Hippocampal formation (tissue), 2 donors: Measurements from ENCODE around the gene PREP.

ENCODE experiments used
- DNase-seq, 2 donors: peaks; one replicate each; lab custom pipeline; 2025; lab: John Stamatoyannopoulos, UW

Gene PREP

GRCh38 chr6:105308840-105309239, 94.0 kb downstream of the PREP start:
- no peak for DNase-seq

GRCh38 chr6:105305521-105305920, 97.4 kb downstream of the PREP start:
- no peak for DNase-seq

- DNase-seq: no peak
Observed at GRCh38 chr6:105304825-105305224, 98.1 kb downstream of the PREP start.

- no peak for DNase-seq
Observed at GRCh38 chr6:105304366-105304765, 98.5 kb downstream of the PREP start.

GRCh38 chr6:105302617-105303128, 100.2 kb downstream of the PREP start:
- no peak for DNase-seq

GRCh38 chr6:105301756-105302616, 100.9 kb downstream of the PREP start:
- no peak for DNase-seq

GRCh38 chr6:105301072-105301503, 101.8 kb downstream of the PREP start:
- no peak for DNase-seq

- DNase-seq: no peak
Observed at GRCh38 chr6:105300090-105300489, 102.8 kb downstream of the PREP start.

- DNase-seq: no peak
Observed at GRCh38 chr6:105294129-105294528, 108.8 kb downstream of the PREP start.

GRCh38 chr6:105292689-105293339, 110.1 kb downstream of the PREP start:
- no peak for DNase-seq

GRCh38 chr6:105291525-105291924, 111.4 kb downstream of the PREP start:
- DNase-seq: no peak

- peak in 1 of 2 donors; percentile 39 for DNase-seq
Observed at GRCh38 chr6:105282631-105283585, 120.0 kb downstream of the PREP start.

- DNase-seq: no peak
Observed at GRCh38 chr6:105280033-105280432, 122.8 kb downstream of the PREP start.

- DNase-seq: no peak
Observed at GRCh38 chr6:105279463-105279862, 123.4 kb downstream of the PREP start.

GRCh38 chr6:105278813-105279212, 124.1 kb downstream of the PREP start:
- no peak for DNase-seq

- DNase-seq: no peak
Observed at GRCh38 chr6:105278035-105278434, 124.8 kb downstream of the PREP start.

- DNase-seq: no peak
Observed at GRCh38 chr6:105276374-105276773, 126.5 kb downstream of the PREP start.

- DNase-seq: no peak
Observed at GRCh38 chr6:105275542-105275941, 127.3 kb downstream of the PREP start.

- no peak for DNase-seq
Observed at GRCh38 chr6:105274678-105275077, 128.2 kb downstream of the PREP start.

- DNase-seq: no peak
Observed at GRCh38 chr6:105273589-105273988, 129.3 kb downstream of the PREP start.

- no peak for DNase-seq
Observed at GRCh38 chr6:105272786-105273185, 130.1 kb downstream of the PREP start.

GRCh38 chr6:105270511-105270910, 132.4 kb downstream of the PREP start:
- no peak for DNase-seq
